Measurements from ENCODE around the gene ERGIC1. TPM values are rescaled to one million over a fixed set of nuclear protein-coding genes. Genes with fewer than 3 reads are reported as not detected.
"Not testable (repeated sequence)": the region's sequence is repeated elsewhere in the genome, so short reads cannot be mapped to it uniquely, and the experiment has no call there.

The ERGIC1 gene
- total RNA-seq, 1 experiment from 2014 or later = 77.0 TPM

- no peak overlapping the region for H2BK5ac ChIP-seq (ENCODE audit: insufficient read length, low read length)
- no peak overlapping the region for H3K9ac ChIP-seq (ENCODE audit: extremely low read depth, insufficient read length, low read length)
- H2BK12ac ChIP-seq (ENCODE audit: insufficient read length, low read depth, low read length) = no peak overlapping the region
- H3K56ac ChIP-seq (ENCODE audit: insufficient read length, low read depth, low read length) = no peak overlapping the region
- no peak overlapping the region for H3K4ac ChIP-seq (ENCODE audit: low read depth, low read length)
- H2BK20ac ChIP-seq (ENCODE audit: low read depth, low read length, poor library complexity, severe bottlenecking) = no peak overlapping the region
- Mint-ChIP-seq H3K27me3 (ENCODE audit: low read depth) (no peaks in the 10 kb centered on the region), H3K27ac (no peak overlapping the region), H3K36me3 (ENCODE audit: insufficient read depth in 1 of 3, low read depth in 3 of 3) (peaks cover 0 to 4% (median 3%) of the 10 kb centered on the region in 3 experiments; a peak in 4 of 7 replicates), H3K4me1 (peaks cover 29 to 34% of the 10 kb centered on the region in 2 experiments), H3K4me3 (no peak overlapping the region), H3K9me3 (no peaks in the 10 kb centered on the region)
- H2AFZ ChIP-seq (ENCODE audit: low read length) = no peak overlapping the region
- H3K4me2 ChIP-seq (ENCODE audit: insufficient read depth, insufficient read length, low read length) = no peak overlapping the region
- WGBS (ENCODE audit: extremely low coverage, insufficient read length, low lambda C conversion rate) = no CpG with 5 or more reads among the region's 6 CpGs
- no peak overlapping the region for H3K23ac ChIP-seq (ENCODE audit: insufficient read length, low read depth, low read length)
- peaks cover 6% of the 10 kb centered on the region for H3K79me1 ChIP-seq (ENCODE audit: insufficient read depth, low read depth, low read length, poor library complexity, severe bottlenecking)
- no peak overlapping the region for H3T11ph ChIP-seq (ENCODE audit: low read length)
- peaks cover 5% of the 10 kb centered on the region; the same call in 1 of the 2 replicates for H3K79me2 ChIP-seq (ENCODE audit: insufficient read depth, low read length)
- H3K27ac ChIP-seq (ENCODE audit: insufficient read length, low read depth, low read length) = no peak overlapping the region
- no peaks in the 10 kb centered on the region; the same call in 1 of the 2 replicates for H3K4me1 ChIP-seq (ENCODE audit: insufficient read depth, low read length)
- H4K8ac ChIP-seq (replicated peaks; ENCODE audit: insufficient read length, low read depth, low read length) = no peak overlapping the region
- H3K27me3 ChIP-seq (ENCODE audit: insufficient read depth, low read length) = no peaks in the 10 kb centered on the region
- no peak overlapping the region for H3K14ac ChIP-seq (ENCODE audit: insufficient read depth, low read length)
- H3K9me3 ChIP-seq (ENCODE audit: control insufficient read depth, low read depth, low read length) = no peaks in the 10 kb centered on the region
- H3K23me2 ChIP-seq (ENCODE audit: insufficient read length, low read depth, low read length, poor library complexity, severe bottlenecking) = no peaks in the 10 kb centered on the region
- H3K18ac ChIP-seq (ENCODE audit: insufficient read length, low read depth, low read length) = no peak overlapping the region
- H4K20me1 ChIP-seq (ENCODE audit: control insufficient read depth, insufficient read depth, insufficient read length) = no peaks in the 10 kb centered on the region
- DNase-seq = no peak
- no peak for TF ChIP-seq CTCF (conservative IDR thresholded peaks at IDR 0.05)
- H4K91ac ChIP-seq (ENCODE audit: insufficient read length, low read depth, low read length) = no peak overlapping the region
- H2AK5ac ChIP-seq (ENCODE audit: insufficient read length, low read length) = no peak overlapping the region
- H2BK120ac ChIP-seq (ENCODE audit: low read depth, low read length, poor library complexity, severe bottlenecking) = no peak overlapping the region
- H4K5ac ChIP-seq (ENCODE audit: insufficient read length, low read depth, low read length) = no peak overlapping the region
- H2BK15ac ChIP-seq (ENCODE audit: low read depth, low read length) = no peak overlapping the region
Measured at GRCh38 chr5:172850454-172850797, 16.4 kb downstream of the ERGIC1 start.

GRCh38 chr5:172851254-172851653 is 17.2 kb downstream of the ERGIC1 start:
- H3K4me2 ChIP-seq (ENCODE audit: insufficient read depth, insufficient read length, low read length); H2BK120ac ChIP-seq (ENCODE audit: low read depth, low read length, poor library complexity, severe bottlenecking); H3T11ph ChIP-seq (ENCODE audit: low read length); H3K18ac ChIP-seq (ENCODE audit: insufficient read length, low read depth, low read length); H2BK15ac ChIP-seq (ENCODE audit: low read depth, low read length); H3K79me1 ChIP-seq (ENCODE audit: insufficient read depth, low read depth, low read length, poor library complexity, severe bottlenecking); H3K79me2 ChIP-seq (ENCODE audit: insufficient read depth, low read length); H3K36me3 Mint-ChIP-seq (ENCODE audit: insufficient read depth in 1 of 3, low read depth in 3 of 3); H3K23me2 ChIP-seq (ENCODE audit: insufficient read length, low read depth, low read length, poor library complexity, severe bottlenecking); H3K9me3 Mint-ChIP-seq; H4K91ac ChIP-seq (ENCODE audit: insufficient read length, low read depth, low read length); H3K4me1 ChIP-seq (ENCODE audit: insufficient read depth, low read length); H2BK5ac ChIP-seq (ENCODE audit: insufficient read length, low read length); H2AFZ ChIP-seq (ENCODE audit: low read length); H3K9me3 ChIP-seq (ENCODE audit: control insufficient read depth, low read depth, low read length); H3K9ac ChIP-seq (ENCODE audit: extremely low read depth, insufficient read length, low read length); H4K8ac ChIP-seq (replicated peaks; ENCODE audit: insufficient read length, low read depth, low read length); H2AK5ac ChIP-seq (ENCODE audit: insufficient read length, low read length); H3K27me3 Mint-ChIP-seq (ENCODE audit: low read depth); H3K27ac ChIP-seq (ENCODE audit: insufficient read length, low read depth, low read length); H2BK12ac ChIP-seq (ENCODE audit: insufficient read length, low read depth, low read length); H3K4me3 Mint-ChIP-seq; H3K4ac ChIP-seq (ENCODE audit: low read depth, low read length); H4K20me1 ChIP-seq (ENCODE audit: control insufficient read depth, insufficient read depth, insufficient read length); H3K23ac ChIP-seq (ENCODE audit: insufficient read length, low read depth, low read length); H2BK20ac ChIP-seq (ENCODE audit: low read depth, low read length, poor library complexity, severe bottlenecking); H3K14ac ChIP-seq (ENCODE audit: insufficient read depth, low read length); DNase-seq; H3K56ac ChIP-seq (ENCODE audit: insufficient read length, low read depth, low read length); H3K27me3 ChIP-seq (ENCODE audit: insufficient read depth, low read length); H4K5ac ChIP-seq (ENCODE audit: insufficient read length, low read depth, low read length): not testable (repeated sequence)
- Mint-ChIP-seq H3K27ac (peak overlapping the region in 2 of 3 experiments; percentile 79 to 85; a peak in 3 of 7 replicates), H3K4me1 (peaks cover 29 to 34% of the 10 kb centered on the region in 2 experiments)
- no CpG with 5 or more reads among the region's 9 CpGs for WGBS (ENCODE audit: extremely low coverage, insufficient read length, low lambda C conversion rate)

Data from H9 (cell line).